HepG2 (cell line): ENCODE results near the gene HOXA9. TPM values are rescaled to one million over a fixed set of nuclear protein-coding genes. Genes with fewer than 3 reads are reported as not detected.

Experiments used
- DMAP1 ChIP-seq: IDR thresholded peaks from 2 replicates; pipeline ENCODE4 v1.6.1; 2016
- ELF4 ChIP-seq: sonication (generic); formaldehyde crosslinking; IDR thresholded peaks from 2 replicates; pipeline ENCODE4 v1.5.0; 2020; ENCODE audit warnings: missing genetic modification reagents, mild to moderate bottlenecking, moderate library complexity, borderline replicate concordance
- FOXA3 ChIP-seq: IDR thresholded peaks from 2 replicates; pipeline ENCODE4 v1.6.1; 2016; ENCODE audit warnings: missing genetic modification reagents, missing compliant biosample characterization
- FOXP1 ChIP-seq, 2 experiments: fragments of 450-650 bp in 1 of 2; IDR thresholded peaks; 2 replicates each; pipeline ENCODE4 v1.6.1; 2017 to 2018; ENCODE audit warnings: antibody characterized with exemption in 1 of 2
- FOXP4 ChIP-seq: sonication (generic); formaldehyde crosslinking; IDR thresholded peaks from 2 replicates; pipeline ENCODE4 v1.4.0; 2020; ENCODE audit warnings: missing genetic modification reagents
- KMT2B ChIP-seq: IDR thresholded peaks from 2 replicates; pipeline ENCODE4 v1.6.1; 2016; ENCODE audit warnings: missing genetic modification reagents, missing compliant biosample characterization
- NFIC ChIP-seq: IDR thresholded peaks from 2 replicates; pipeline ENCODE4 v1.6.1; 2012; ENCODE audit warnings: mild to moderate bottlenecking, low read length, inconsistent platforms
- NONO ChIP-seq, 2 experiments: fragments of 450-650 bp in 1 of 2; sonication (generic) in 1 of 2; formaldehyde crosslinking in 1 of 2; IDR thresholded peaks in 1 of 2; conservative IDR thresholded peaks in 1 of 2; 2 replicates each; pipeline versions ENCODE4 v1.6.1 to v1.8.0; 2017 to 2022; ENCODE audit warnings: mild to moderate bottlenecking in 1 of 2, missing genetic modification reagents in 1 of 2, moderate library complexity in 1 of 2
- NR2F6 ChIP-seq, 2 experiments: IDR thresholded peaks; 2 replicates each; pipeline ENCODE4 v1.6.1; 2016; ENCODE audit warnings: antibody characterized with exemption in 1 of 2, mild to moderate bottlenecking in 1 of 2
- SOX5 ChIP-seq: IDR thresholded peaks from 2 replicates; pipeline ENCODE4 v1.6.1; 2016; ENCODE audit warnings: borderline replicate concordance
- SOX6 ChIP-seq, 2 experiments: fragments of 450-650 bp in 1 of 2; sonication (generic) in 1 of 2; formaldehyde crosslinking in 1 of 2; IDR thresholded peaks; 2 replicates each; pipeline versions ENCODE4 v1.4.0 to v1.6.1; 2017 to 2020; ENCODE audit warnings: antibody characterized with exemption in 1 of 2, mild to moderate bottlenecking in 1 of 2, missing genetic modification reagents in 1 of 2
- STAG1 ChIP-seq: sonication (generic); formaldehyde crosslinking; IDR thresholded peaks from 2 replicates; pipeline ENCODE4 v1.4.0; 2020; ENCODE audit warnings: missing genetic modification reagents
- THRA ChIP-seq: sonication (generic); formaldehyde crosslinking; IDR thresholded peaks from 2 replicates; pipeline ENCODE4 v1.4.0; 2020; ENCODE audit warnings: missing genetic modification reagents, borderline replicate concordance
- ZNF275 ChIP-seq: sonication (generic); formaldehyde crosslinking; IDR thresholded peaks from 2 replicates; pipeline ENCODE4 v1.8.0; 2022; ENCODE audit warnings: missing genetic modification reagents, mild to moderate bottlenecking, inconsistent platforms, borderline replicate concordance
- ZNF547 ChIP-seq: sonication (generic); formaldehyde crosslinking; IDR thresholded peaks from 2 replicates; pipeline ENCODE4 v1.5.1; 2020; ENCODE audit warnings: mild to moderate bottlenecking, missing genetic modification reagents
- ZNF737 ChIP-seq: sonication (generic); formaldehyde crosslinking; IDR thresholded peaks from 2 replicates; pipeline ENCODE4 v1.5.0; 2020; ENCODE audit warnings: missing genetic modification reagents, mild to moderate bottlenecking, borderline replicate concordance
- ZNF883 ChIP-seq: sonication (generic); formaldehyde crosslinking; IDR thresholded peaks from 2 replicates; pipeline ENCODE4 v1.5.1; 2020; ENCODE audit warnings: mild to moderate bottlenecking, missing genetic modification reagents; ENCODE audit errors: not compliant biosample characterization
- polyA plus RNA-seq, 8 experiments: library from polyadenylated mRNA; depleted of rRNA in 3 of 8; stranded (reverse) in 7 of 8; unstranded in 1 of 8; fragments of >200 nt; fragmentation: Illumina TruSeq in 4 of 8; extraction: Trizol in 4 of 8; gene quantifications; 2 replicates each; pipeline versions ENCODE4 v1.2.1 to v1.2.3, GENCODE V29; 2011 to 2016; ENCODE audit warnings: low read depth in 4 of 8, missing spikeins in 1 of 8, mixed read lengths in 1 of 8; ENCODE audit not compliant: insufficient read depth in 1 of 8
- total RNA-seq, 5 experiments: library from RNA; depleted of rRNA; stranded (reverse); fragments of >200 nt; fragmentation: Illumina TruSeq; extraction: Trizol; gene quantifications; 2 replicates each; pipeline ENCODE4 v1.2.3, GENCODE V29; 2016; ENCODE audit warnings: low read depth in 1 of 5
- TF ChIP-seq, protein P1 (sequence below): sonication (generic); formaldehyde crosslinking; IDR thresholded peaks from 2 replicates; pipeline ENCODE4 v1.4.0; 2020; ENCODE audit warnings: mild to moderate bottlenecking, low read depth, missing genetic modification reagents
- TF ChIP-seq, protein P2 (sequence below), 2 experiments: sonication (generic) in 1 of 2; formaldehyde crosslinking in 1 of 2; IDR thresholded peaks; 2 replicates each; pipeline versions ENCODE4 v1.4.0 to v1.6.1; 2018 to 2020; ENCODE audit warnings: missing genetic modification reagents in 2 of 2, borderline replicate concordance in 1 of 2, low read depth in 1 of 2, mild to moderate bottlenecking in 1 of 2, missing biosample characterization in 1 of 2

Gene HOXA9
- total and polyA plus RNA-seq, 2 of the 13 experiments (the other 11 are each of a cell fraction or from before 2014, with no cell fraction given) = not detected

GRCh38 chr7:27133409-27134231 lies 31.7 kb downstream of the HOXA9 start (continued):
- TF ChIP-seq FOXP4 (CRISPR knock-in tag) = peak; percentile 66
- peak; percentile 52; the same call in 1 of the 2 replicates for TF ChIP-seq DMAP1 (CRISPR knock-in tag)
- TF ChIP-seq, protein P1, sequence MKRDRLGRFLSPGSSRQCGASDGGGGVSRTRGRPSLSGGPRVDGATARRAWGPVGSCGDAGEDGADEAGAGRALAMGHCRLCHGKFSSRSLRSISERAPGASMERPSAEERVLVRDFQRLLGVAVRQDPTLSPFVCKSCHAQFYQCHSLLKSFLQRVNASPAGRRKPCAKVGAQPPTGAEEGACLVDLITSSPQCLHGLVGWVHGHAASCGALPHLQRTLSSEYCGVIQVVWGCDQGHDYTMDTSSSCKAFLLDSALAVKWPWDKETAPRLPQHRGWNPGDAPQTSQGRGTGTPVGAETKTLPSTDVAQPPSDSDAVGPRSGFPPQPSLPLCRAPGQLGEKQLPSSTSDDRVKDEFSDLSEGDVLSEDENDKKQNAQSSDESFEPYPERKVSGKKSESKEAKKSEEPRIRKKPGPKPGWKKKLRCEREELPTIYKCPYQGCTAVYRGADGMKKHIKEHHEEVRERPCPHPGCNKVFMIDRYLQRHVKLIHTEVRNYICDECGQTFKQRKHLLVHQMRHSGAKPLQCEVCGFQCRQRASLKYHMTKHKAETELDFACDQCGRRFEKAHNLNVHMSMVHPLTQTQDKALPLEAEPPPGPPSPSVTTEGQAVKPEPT (CRISPR knock-in tag) = no peak
- TF ChIP-seq FOXA3 (CRISPR knock-in tag) = peak; percentile 54
- peak; percentile 83 for TF ChIP-seq NR2F6 (IDR thresholded peaks at IDR 0.05)
- peak; percentile 69 for TF ChIP-seq NR2F6 (CRISPR knock-in tag; IDR thresholded peaks at IDR 0.05)
- peak; percentile 85 for TF ChIP-seq SOX5 (CRISPR knock-in tag)
- no peak for TF ChIP-seq ZNF883
- no peak for TF ChIP-seq ZNF737 (CRISPR knock-in tag)
- TF ChIP-seq, protein P2, sequence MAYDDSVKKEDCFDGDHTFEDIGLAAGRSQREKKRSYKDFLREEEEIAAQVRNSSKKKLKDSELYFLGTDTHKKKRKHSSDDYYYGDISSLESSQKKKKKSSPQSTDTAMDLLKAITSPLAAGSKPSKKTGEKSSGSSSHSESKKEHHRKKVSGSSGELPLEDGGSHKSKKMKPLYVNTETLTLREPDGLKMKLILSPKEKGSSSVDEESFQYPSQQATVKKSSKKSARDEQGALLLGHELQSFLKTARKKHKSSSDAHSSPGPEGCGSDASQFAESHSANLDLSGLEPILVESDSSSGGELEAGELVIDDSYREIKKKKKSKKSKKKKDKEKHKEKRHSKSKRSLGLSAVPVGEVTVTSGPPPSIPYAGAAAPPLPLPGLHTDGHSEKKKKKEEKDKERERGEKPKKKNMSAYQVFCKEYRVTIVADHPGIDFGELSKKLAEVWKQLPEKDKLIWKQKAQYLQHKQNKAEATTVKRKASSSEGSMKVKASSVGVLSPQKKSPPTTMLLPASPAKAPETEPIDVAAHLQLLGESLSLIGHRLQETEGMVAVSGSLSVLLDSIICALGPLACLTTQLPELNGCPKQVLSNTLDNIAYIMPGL (CRISPR knock-in tag; IDR thresholded peaks at IDR 0.05; ENCODE audit: borderline replicate concordance in 1 of 2, low read depth in 1 of 2) = peak in 1 of 2 experiments; percentile 10; a peak in 1 of 4 replicates
- TF ChIP-seq ZNF275 = no peak
- peak; percentile 75; the same call in 1 of the 2 replicates for TF ChIP-seq THRA (CRISPR knock-in tag)
- TF ChIP-seq KMT2B (CRISPR knock-in tag) = no peak
- no peak for TF ChIP-seq FOXP1 (IDR thresholded peaks at IDR 0.05)
- TF ChIP-seq FOXP1 (CRISPR knock-in tag; IDR thresholded peaks at IDR 0.05) = peak; percentile 59; the same call in 1 of the 2 replicates
- peak; percentile 23; the same call in 1 of the 2 replicates for TF ChIP-seq STAG1
- TF ChIP-seq NFIC = peak; percentile 44; the same call in 1 of the 2 replicates
- TF ChIP-seq ELF4 (CRISPR knock-in tag) = 0 out of 2 replicates have a peak, but pooled peaks have one; percentile 38
- TF ChIP-seq ZNF547 (CRISPR knock-in tag) = 0 out of 2 replicates have a peak, but pooled peaks have one; percentile 37
- no peak for TF ChIP-seq SOX6 (IDR thresholded peaks at IDR 0.05)
- TF ChIP-seq SOX6 (CRISPR knock-in tag; IDR thresholded peaks at IDR 0.05) = peak; percentile 90
- no peak for TF ChIP-seq NONO (IDR thresholded peaks at IDR 0.05)
- TF ChIP-seq NONO (CRISPR knock-in tag; conservative IDR thresholded peaks at IDR 0.05) = no peak
